GM12865 (cell line): ENCODE results near the gene TYRP1.
A peak's percentile ranks its signal among the peaks of the same experiment; 100 is the strongest.

ENCODE experiments used
- DNase-seq: peaks from one replicate; pipeline ENCODE4 v3.0.0; 2010; ENCODE audit warnings: low read depth
- H3K4me3 ChIP-seq: 2 replicates; pipeline ENCODE4 v1.5.1; 2011; ENCODE audit warnings: mild to moderate bottlenecking, low read depth, low read length, control low read depth
- TF ChIP-seq, protein P1 (sequence below): IDR thresholded peaks from 2 replicates; pipeline ENCODE4 v1.5.1; 2011; ENCODE audit warnings: low read length, control low read depth, low read depth, inconsistent platforms; ENCODE audit not compliant: insufficient read depth; ENCODE audit errors: missing control alignments

TYRP1 gene

DNA sequence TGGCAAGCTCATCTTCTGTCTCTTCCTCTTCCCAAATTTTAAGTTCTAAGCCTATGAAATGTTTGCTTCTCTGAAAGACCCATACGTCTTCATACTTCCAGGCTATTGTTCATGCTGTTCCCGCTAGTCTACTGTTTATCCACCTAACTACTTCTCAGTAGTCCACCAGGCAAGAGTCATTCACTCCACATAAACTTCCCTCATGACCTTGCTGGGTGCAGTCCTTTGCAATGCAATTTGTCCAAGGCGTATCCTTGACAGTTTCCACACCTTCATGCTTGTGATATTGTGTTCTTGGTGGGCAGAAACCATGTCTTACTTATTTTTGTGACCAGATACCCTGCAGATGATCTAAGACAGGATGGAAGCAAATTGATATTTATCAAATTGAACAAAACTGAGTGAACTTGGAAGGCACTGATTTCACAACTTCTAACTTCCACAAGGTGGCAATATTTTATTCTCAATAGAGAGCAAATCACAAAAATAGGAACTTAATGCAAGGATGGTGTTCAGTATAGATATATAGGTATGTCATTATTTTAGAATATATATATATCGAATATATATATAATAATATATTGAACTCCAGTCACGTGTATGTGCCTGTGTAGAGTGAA, 30.3 kb downstream of the TYRP1 start:
- DNase-seq = peak; percentile 11
- TF ChIP-seq, protein P1, sequence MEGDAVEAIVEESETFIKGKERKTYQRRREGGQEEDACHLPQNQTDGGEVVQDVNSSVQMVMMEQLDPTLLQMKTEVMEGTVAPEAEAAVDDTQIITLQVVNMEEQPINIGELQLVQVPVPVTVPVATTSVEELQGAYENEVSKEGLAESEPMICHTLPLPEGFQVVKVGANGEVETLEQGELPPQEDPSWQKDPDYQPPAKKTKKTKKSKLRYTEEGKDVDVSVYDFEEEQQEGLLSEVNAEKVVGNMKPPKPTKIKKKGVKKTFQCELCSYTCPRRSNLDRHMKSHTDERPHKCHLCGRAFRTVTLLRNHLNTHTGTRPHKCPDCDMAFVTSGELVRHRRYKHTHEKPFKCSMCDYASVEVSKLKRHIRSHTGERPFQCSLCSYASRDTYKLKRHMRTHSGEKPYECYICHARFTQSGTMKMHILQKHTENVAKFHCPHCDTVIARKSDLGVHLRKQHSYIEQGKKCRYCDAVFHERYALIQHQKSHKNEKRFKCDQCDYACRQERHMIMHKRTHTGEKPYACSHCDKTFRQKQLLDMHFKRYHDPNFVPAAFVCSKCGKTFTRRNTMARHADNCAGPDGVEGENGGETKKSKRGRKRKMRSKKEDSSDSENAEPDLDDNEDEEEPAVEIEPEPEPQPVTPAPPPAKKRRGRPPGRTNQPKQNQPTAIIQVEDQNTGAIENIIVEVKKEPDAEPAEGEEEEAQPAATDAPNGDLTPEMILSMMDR = peak; percentile 7
- no peak overlapping the region for H3K4me3 ChIP-seq

GRCh38 chr9:12726795-12727194, 33.6 kb downstream of the TYRP1 start:
- H3K4me3 ChIP-seq = no peak overlapping the region
- no peak for DNase-seq
- TF ChIP-seq, protein P1 = no peak

- H3K4me3 ChIP-seq = no peak overlapping the region
- DNase-seq = no peak
- TF ChIP-seq, protein P1 = no peak
These were observed 37.0 kb downstream of the TYRP1 start for GRCh38 chr9:12730198-12730597.

GRCh38 chr9:12730927-12731326, 37.7 kb downstream of the TYRP1 start:
- TF ChIP-seq, protein P1 = no peak
- H3K4me3 ChIP-seq = no peak overlapping the region
- no peak for DNase-seq

GRCh38 chr9:12732971-12733370, 39.8 kb downstream of the TYRP1 start:
- no peak overlapping the region for H3K4me3 ChIP-seq
- TF ChIP-seq, protein P1 = no peak
- no peak for DNase-seq

DNA sequence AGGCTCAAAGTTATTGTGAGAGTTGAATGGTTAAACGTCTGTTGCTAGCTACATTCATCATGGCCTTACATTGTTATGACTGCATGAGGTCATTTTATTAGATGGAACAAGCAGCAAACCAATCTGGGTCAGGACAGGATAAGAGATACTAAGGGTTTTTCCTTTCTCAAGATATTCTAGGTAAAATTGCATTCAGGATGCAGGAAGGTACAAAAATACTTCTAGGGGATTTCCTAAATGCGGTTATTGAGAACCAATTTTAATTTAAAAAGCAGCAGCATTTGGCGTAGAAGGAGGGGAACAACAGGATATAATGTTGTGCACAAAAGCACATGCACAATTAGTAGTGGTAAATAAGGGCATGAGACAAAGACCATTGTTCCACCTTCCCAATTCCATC, 42.5 kb downstream of the TYRP1 start:
- no peak overlapping the region for H3K4me3 ChIP-seq
- DNase-seq = peak; percentile 53
- TF ChIP-seq, protein P1 = no peak

DNA sequence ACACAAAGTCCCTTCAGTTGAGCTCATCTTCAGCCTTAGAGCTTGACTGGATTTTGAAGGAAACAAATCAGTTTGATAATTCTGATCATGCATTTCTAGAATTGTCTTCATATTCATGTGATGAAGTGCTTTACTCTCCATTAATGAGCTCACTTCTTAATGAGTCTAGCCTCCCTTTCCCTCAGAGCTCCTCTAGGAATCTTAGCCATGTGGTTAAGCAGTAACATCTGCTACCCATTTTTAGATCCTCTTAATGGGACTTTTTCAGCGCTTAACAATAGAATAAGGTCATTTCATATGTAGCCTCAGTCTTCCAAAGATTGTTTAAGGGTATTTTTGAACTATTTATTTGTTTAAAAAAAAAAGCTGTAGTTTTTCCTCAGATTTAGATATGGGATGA, 44.7 kb downstream of the TYRP1 start:
- TF ChIP-seq, protein P1 = no peak
- DNase-seq = no peak
- no peak overlapping the region for H3K4me3 ChIP-seq
